Cortex of kidney (tissue), 1 donor: ENCODE data around the gene COMP.

ENCODE experiments used
- DNase-seq: peaks from one replicate; lab custom pipeline; 2025; lab: John Stamatoyannopoulos, UW

The COMP gene

DNA sequence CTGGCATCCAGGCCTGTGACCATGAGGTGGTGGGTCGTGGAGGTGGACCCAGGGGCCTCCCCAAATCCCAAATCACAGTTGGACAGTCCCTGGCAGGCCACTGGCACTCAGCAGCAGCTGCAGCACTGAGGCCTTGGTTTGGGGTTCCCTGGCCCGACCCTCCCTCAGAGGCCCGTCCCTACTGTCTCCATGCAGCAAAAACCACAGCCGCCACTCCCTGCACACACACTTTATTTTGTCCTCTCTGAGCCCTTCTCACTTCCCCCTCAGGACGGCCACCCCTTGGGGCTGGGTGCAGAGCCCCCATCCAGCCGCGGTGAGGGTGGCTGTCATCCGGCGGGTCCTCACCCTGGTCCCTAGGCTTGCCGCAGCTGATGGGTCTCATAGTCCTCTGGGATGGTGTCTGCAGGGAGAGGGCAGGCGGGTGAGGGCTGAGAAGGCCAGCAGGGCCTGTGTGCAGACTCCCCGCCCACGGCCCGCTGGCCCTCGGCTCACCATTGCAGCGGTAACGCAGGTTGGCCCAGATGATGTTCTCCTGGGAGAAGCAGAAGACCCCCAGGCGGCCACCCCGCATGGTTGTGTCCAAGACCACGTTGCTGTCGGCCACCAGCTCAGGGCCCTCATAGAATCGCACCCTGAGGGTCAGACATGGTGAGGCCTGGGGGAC lies 8.4 kb downstream of the COMP start:
- DNase-seq, result no peak

- DNase-seq, result no peak
Observed at GRCh38 chr19:18781885-18782527, 9.1 kb downstream of the COMP start.

DNA sequence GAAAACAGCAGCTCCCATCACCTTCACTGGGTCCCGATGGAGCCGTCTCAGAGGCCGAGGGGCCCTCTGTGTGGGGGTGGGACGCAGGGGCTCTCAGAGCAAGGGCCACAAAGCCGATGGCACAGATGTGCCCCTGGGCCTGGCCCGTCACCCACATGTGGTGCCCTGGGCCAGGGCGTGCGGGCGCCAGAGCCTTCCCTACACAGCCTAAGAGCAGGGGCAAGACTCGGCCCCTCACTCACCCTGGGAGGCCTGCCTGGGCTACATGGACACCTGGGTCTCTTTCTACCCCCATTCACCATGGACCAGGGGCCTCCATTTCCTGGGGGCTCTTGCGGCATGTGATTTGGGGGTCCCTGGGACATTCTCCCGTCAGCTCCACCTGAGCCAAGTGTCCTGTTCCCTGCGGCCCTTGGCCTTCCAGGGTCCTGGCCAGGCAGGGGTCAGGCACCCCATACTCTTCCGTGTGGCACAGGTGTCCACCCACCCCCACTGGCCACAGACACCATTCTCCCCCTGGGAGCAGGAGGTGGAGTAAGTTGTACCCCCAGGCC lies 10.0 kb downstream of the COMP start:
- DNase-seq, result no peak

DNA sequence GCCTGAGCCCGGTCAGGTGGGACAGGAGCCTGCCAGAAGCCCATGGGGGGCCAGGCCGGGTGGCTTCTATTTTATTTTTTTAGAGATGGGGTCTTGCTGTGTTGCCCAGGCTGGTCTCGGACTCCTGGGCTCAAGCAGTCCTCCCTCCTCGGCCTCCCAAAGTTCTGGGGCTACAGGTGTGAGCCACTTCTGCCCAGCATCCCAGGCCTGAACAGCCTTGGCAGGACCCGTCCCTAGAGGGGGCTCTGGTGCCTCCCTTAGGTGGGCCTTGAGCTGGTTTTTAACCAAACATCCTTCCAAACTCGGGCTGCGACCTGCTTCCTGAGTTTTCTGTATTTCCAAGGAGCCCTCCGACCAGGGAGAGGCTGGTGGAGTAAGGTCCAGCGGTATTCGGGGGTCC lies 10.5 kb downstream of the COMP start:
- no peak for DNase-seq

DNA sequence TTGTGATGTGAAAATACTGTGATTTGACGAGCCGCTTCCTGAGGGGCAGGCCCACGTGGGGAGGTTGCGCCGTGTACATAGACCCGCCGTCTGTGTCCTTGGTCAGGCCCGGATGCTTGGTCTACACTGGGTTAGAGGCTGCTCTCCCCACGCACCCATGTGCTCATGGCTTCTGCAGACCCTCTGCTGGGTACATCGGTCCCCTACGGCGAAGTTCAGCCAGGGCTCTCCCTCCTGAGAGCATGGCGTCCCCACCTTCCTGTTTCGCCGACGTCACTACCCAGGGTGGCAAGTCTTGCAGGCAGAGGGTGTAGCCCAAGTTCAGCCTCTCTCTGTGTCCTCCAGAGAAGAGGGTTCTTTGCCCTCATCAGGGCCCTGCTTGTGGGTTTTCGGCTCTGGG lies 11.0 kb downstream of the COMP start:
- no peak for DNase-seq

DNA sequence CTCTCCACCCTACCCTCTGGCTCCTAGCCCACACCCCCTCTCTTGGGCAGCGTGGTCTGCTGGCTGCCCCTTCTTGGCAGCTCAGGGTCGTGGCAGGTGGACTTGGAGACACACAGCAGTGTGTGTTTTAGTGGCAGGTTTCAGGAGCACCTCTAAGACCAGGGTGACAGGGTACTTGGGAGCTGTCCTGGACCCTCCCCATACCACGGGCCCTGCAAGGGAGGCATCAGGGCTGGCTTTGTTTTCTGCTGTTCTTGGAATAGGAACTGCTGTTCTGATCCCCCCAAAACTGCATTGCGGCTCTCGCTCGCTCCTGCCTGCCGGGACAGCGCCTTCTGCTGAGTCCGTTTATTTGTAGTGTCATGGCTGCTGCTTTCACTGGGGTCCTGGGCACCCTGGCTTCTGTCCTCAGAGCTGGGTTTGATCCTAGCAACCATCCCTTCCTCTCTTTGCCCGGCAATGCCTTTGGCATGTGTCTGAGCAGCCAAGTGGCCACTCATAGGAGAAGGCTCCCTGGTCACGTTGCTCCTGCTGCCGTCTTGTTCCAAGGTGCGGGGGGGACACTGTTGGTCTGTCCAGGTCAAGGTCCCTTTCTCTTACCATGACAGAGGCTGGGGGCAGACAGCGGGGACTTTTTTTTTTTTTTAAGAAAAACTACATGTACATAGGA lies 12.1 kb downstream of the COMP start:
- DNase-seq, result no peak

DNA sequence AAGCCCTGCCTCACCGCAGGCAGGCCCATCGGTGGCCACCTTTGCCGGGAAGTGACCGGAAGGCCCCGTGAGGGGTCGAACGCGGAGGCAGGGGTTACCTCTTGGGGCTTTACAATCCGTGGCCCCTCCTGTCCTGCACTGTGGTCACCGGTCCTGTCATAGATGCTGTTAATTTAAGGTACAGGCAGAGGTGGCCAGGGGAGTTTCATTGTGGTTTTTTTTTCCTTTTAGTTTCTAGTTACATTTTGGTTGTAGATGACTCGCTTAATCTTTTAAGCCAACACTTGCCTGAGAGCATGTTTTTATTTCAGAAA lies 13.1 kb downstream of the COMP start:
- DNase-seq, result no peak

GRCh38 chr19:18777301-18778075 lies 13.6 kb downstream of the COMP start:
- no peak for DNase-seq

- no peak for DNase-seq
Observed at GRCh38 chr19:18776736-18777135, 14.4 kb downstream of the COMP start.

DNA sequence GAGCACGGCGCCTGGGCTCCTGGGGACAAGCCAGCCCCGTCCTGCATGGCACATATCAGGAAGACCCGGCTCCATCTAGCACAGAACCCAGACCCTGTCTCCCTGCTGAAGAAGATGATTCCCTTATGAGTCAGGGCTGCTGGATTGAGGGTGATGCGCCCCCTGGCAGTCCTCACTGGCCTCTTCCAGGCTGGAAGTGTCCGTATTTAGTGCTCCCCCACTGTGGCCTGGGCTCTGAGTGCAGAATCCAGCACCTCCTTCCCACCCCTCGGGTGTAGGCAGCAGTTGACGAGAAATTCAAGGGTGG lies 14.9 kb downstream of the COMP start:
- no peak for DNase-seq

DNA sequence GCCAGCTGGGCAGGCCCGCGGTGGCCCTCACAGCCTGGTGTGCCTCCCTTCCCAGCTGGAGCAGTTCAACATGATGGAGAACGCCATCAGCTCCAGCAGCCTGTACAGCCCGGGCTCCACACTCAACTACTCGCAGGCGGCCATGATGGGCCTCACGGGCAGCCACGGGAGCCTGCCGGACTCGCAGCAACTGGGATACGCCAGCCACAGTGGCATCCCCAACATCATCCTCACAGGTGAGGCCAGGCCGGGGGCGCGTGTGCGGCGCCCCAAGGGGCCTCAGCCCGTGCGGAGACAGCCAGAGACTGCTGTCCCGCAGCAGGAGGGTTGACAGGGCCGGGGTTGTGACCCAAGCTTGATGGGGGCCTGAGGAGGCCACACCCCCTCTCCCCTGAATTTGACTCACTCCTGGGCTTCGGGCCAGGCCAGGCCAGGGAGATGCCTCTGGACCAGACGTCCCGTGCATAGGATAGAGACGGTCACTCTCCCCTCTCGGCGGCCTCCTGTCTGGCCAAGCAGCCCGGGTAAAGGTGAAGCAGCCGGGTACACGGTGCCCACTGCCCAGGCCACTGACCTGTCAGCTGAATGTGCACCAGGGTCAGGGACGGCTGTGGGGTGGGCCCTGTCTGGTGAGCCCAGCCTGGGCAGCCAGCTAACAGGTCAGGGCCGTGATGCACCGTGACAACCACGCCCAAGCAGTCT lies 15.4 kb downstream of the COMP start:
- no peak for DNase-seq

GRCh38 chr19:18774782-18775444 lies 16.2 kb downstream of the COMP start:
- DNase-seq, result no peak

DNA sequence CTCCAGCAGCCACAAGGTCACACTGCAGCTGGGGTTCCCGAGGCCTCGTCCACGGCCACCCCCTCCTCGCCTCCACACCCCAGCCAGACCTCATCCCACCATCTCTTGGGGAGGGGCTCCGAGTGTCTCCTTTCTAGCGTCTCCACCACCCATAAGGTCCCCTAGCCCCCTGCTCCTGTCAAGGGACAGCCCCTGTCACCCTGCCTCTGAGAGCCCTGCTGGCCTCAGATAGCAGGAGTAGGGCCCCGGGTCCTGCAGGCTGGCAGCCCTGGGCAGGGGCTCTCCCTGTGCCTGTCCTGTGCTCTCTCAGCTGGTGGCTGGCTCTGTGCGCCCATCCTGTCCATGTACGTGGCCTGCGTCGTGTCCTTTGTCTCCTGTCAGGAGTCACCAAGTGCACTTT lies 17.0 kb downstream of the COMP start:
- no peak for DNase-seq

- no peak for DNase-seq
Observed at GRCh38 chr19:18773682-18774081, 17.4 kb downstream of the COMP start.

GRCh38 chr19:18772620-18773587 lies 18.2 kb downstream of the COMP start:
- DNase-seq, result no peak

GRCh38 chr19:18771328-18772242 lies 19.5 kb downstream of the COMP start:
- DNase-seq, result no peak

GRCh38 chr19:18770663-18771327 lies 20.3 kb downstream of the COMP start:
- DNase-seq, result no peak

DNA sequence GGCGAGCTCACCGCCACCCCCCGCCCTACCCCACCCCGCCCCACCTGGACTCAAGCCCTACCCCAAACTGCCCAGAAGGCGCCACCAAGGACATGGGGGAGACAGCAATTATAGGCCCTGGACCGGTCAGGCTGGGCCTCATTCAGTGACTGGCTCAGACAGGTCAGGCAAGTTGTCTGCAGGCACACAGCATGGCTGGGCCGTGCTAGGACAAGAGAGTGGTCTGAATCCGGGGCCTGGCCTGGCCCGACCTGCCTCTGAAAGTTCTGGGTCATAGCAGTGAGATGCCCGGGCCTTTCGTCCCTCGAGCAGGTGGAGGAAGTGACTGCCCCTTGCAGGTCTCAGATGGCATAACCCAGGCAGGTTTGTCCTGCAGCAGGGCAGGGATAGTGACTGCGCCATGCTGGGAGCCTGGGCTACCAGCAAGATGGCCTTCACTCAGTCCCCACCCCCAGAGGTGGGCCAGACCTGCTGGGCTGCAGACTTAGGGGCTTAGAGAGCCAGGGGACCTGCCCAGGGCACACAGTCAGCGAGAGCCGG lies 21.0 kb downstream of the COMP start:
- DNase-seq, result no peak
